ENCODE results near the gene DAZ4. TPM values are rescaled to one million over a fixed set of nuclear protein-coding genes. Genes with fewer than 3 reads are reported as not detected.
"Not testable (repeated sequence)": the region's sequence is repeated elsewhere in the genome, so short reads cannot be mapped to it uniquely, and the experiment has no call there.

DAZ4 gene
- total RNA-seq: not detected

DNA sequence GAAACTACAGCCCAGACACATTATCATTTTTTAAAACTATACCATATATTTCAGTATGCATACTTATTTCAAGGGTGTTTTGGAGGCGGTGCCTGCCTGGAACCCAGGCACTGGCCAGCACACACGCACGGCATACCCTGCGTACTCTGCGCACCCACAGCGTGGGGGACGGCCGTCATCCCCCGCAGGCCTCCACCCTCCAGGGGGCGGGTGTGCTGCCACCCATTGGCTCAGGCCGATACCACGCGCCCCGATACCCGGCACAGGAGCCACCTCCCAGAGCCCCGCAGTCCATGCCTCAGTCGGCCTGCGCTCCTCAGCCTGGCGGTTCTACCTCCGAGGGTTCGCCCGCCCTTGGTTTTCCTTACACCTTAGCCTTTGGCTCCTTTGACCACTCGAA lies at the start of gene DAZ4:
DAZ4 (plus strand) TSS at position 301 of the 400 bp plus-strand sequence. CDS start 208 bp downstream, outside the sequence.
- TF ChIP-seq, protein P1, sequence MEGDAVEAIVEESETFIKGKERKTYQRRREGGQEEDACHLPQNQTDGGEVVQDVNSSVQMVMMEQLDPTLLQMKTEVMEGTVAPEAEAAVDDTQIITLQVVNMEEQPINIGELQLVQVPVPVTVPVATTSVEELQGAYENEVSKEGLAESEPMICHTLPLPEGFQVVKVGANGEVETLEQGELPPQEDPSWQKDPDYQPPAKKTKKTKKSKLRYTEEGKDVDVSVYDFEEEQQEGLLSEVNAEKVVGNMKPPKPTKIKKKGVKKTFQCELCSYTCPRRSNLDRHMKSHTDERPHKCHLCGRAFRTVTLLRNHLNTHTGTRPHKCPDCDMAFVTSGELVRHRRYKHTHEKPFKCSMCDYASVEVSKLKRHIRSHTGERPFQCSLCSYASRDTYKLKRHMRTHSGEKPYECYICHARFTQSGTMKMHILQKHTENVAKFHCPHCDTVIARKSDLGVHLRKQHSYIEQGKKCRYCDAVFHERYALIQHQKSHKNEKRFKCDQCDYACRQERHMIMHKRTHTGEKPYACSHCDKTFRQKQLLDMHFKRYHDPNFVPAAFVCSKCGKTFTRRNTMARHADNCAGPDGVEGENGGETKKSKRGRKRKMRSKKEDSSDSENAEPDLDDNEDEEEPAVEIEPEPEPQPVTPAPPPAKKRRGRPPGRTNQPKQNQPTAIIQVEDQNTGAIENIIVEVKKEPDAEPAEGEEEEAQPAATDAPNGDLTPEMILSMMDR (IDR thresholded peaks at IDR 0.05; ENCODE audit: low read depth): not testable (repeated sequence)

- TF ChIP-seq, protein P1 (IDR thresholded peaks at IDR 0.05; ENCODE audit: low read depth): not testable (repeated sequence)
These were observed 20.4 kb upstream of the DAZ4 start, which contains the start of gene DAZ3 for GRCh38 chrY:24813293-24813692. Gene DAZ3, minus strand, starts transcription at chrY:24813393. Its CDS starts 208 bp downstream, at chrY:24813185.

Other genes with a start within 250 kb of the DAZ4 start
- not detected for gene BPY2B, start 215.9 kb upstream of the DAZ4 start, total RNA-seq
- gene DAZ3, start 20.5 kb upstream of the DAZ4 start, total RNA-seq: not detected
- gene BPY2C, start 218.2 kb downstream of the DAZ4 start, total RNA-seq: not detected